Measurements from ENCODE around the gene PTN.

The PTN gene

GRCh38 chr7:137342265-137342664, 1.3 kb downstream of the PTN start:
- DNase-seq (no peak), ATAC-seq (no peak)
- Mint-ChIP-seq H3K9me3 (peaks cover 15% of the 10 kb centered on the region), H3K36me3 (ENCODE audit: low read depth) (no peaks in the 10 kb centered on the region), H3K27me3 (peaks cover 15% of the 10 kb centered on the region), H3K27ac (no peak overlapping the region), H3K4me3 (no peak overlapping the region), H3K4me1 (no peaks in the 10 kb centered on the region)

- Mint-ChIP-seq H3K4me1 (no peaks in the 10 kb centered on the region), H3K27me3 (peaks cover 2% of the 10 kb centered on the region), H3K36me3 (ENCODE audit: low read depth) (no peaks in the 10 kb centered on the region), H3K27ac (no peak overlapping the region), H3K4me3 (no peak overlapping the region), H3K9me3 (peaks cover 15% of the 10 kb centered on the region)
- no peak for ATAC-seq
- no peak for DNase-seq
Observed at GRCh38 chr7:137337902-137338301, 5.6 kb downstream of the PTN start.

- H3K4me3 Mint-ChIP-seq = no peak overlapping the region
- H3K36me3 Mint-ChIP-seq (ENCODE audit: low read depth) = no peaks in the 10 kb centered on the region
- H3K27me3 Mint-ChIP-seq = peaks cover 2% of the 10 kb centered on the region
- no peak overlapping the region for H3K27ac Mint-ChIP-seq
- H3K9me3 Mint-ChIP-seq = peaks cover 15% of the 10 kb centered on the region
- ATAC-seq = no peak
- no peak for DNase-seq
- H3K4me1 Mint-ChIP-seq = no peaks in the 10 kb centered on the region
Observed at GRCh38 chr7:137335814-137336213, 7.7 kb downstream of the PTN start.

GRCh38 chr7:137331378-137331777, 12.2 kb downstream of the PTN start:
- no peaks in the 10 kb centered on the region for H3K4me1 Mint-ChIP-seq
- peaks cover 8% of the 10 kb centered on the region for H3K9me3 Mint-ChIP-seq
- no peak overlapping the region for H3K4me3 Mint-ChIP-seq
- no peaks in the 10 kb centered on the region for H3K36me3 Mint-ChIP-seq (ENCODE audit: low read depth)
- ATAC-seq (no peak), DNase-seq (no peak)
- H3K27me3 Mint-ChIP-seq = no peaks in the 10 kb centered on the region
- no peak overlapping the region for H3K27ac Mint-ChIP-seq

- Mint-ChIP-seq H3K36me3 (ENCODE audit: low read depth) (no peaks in the 10 kb centered on the region), H3K4me3 (no peak overlapping the region), H3K27ac (no peak overlapping the region), H3K9me3 (peaks cover 5% of the 10 kb centered on the region), H3K4me1 (no peaks in the 10 kb centered on the region), H3K27me3 (no peaks in the 10 kb centered on the region)
- DNase-seq (no peak), ATAC-seq (no peak)
Observed at GRCh38 chr7:137329411-137329810, 14.1 kb downstream of the PTN start.

- ATAC-seq (no peak), DNase-seq (no peak)
- H3K4me3 Mint-ChIP-seq = no peak overlapping the region
- H3K36me3 Mint-ChIP-seq (ENCODE audit: low read depth) = no peaks in the 10 kb centered on the region
- no peaks in the 10 kb centered on the region for H3K27me3 Mint-ChIP-seq
- H3K27ac Mint-ChIP-seq = no peak overlapping the region
- H3K4me1 Mint-ChIP-seq = no peaks in the 10 kb centered on the region
- H3K9me3 Mint-ChIP-seq = peaks cover 5% of the 10 kb centered on the region
Observed at GRCh38 chr7:137328373-137329120, 15.0 kb downstream of the PTN start.

- Mint-ChIP-seq H3K27ac (no peak overlapping the region), H3K27me3 (no peaks in the 10 kb centered on the region)
Observed at GRCh38 chr7:137325927-137326326, 17.6 kb downstream of the PTN start.

GRCh38 chr7:137324796-137325696, 18.5 kb downstream of the PTN start:
- H3K36me3 Mint-ChIP-seq (ENCODE audit: low read depth) = no peaks in the 10 kb centered on the region
- H3K4me3 Mint-ChIP-seq = no peak overlapping the region
- H3K9me3 Mint-ChIP-seq = peaks cover under 1% of the 10 kb centered on the region
- no peaks in the 10 kb centered on the region for H3K4me1 Mint-ChIP-seq
- ATAC-seq (no peak), DNase-seq (no peak)
- H3K27ac Mint-ChIP-seq = no peak overlapping the region
- H3K27me3 Mint-ChIP-seq = no peaks in the 10 kb centered on the region

More at GRCh38 chr7:137325927-137326326, 17.6 kb downstream of the PTN start:
- ATAC-seq (no peak), DNase-seq (no peak)
- no peaks in the 10 kb centered on the region for H3K4me1 Mint-ChIP-seq
- H3K36me3 Mint-ChIP-seq (ENCODE audit: low read depth) = no peaks in the 10 kb centered on the region
- no peak overlapping the region for H3K4me3 Mint-ChIP-seq
- H3K9me3 Mint-ChIP-seq = peaks cover 5% of the 10 kb centered on the region

GRCh38 chr7:137316648-137317353, 26.7 kb downstream of the PTN start:
- H3K27me3 Mint-ChIP-seq = no peaks in the 10 kb centered on the region
- H3K4me3 Mint-ChIP-seq = no peak overlapping the region
- no peaks in the 10 kb centered on the region for H3K36me3 Mint-ChIP-seq (ENCODE audit: low read depth)
- DNase-seq (no peak), ATAC-seq (no peak)
- H3K9me3 Mint-ChIP-seq = peaks cover 4% of the 10 kb centered on the region
- H3K4me1 Mint-ChIP-seq = no peaks in the 10 kb centered on the region
- H3K27ac Mint-ChIP-seq = no peak overlapping the region

GRCh38 chr7:137313201-137313600, 30.3 kb downstream of the PTN start:
- Mint-ChIP-seq H3K36me3 (ENCODE audit: low read depth) (no peaks in the 10 kb centered on the region), H3K27me3 (no peaks in the 10 kb centered on the region), H3K4me3 (no peak overlapping the region), H3K4me1 (no peaks in the 10 kb centered on the region), H3K9me3 (peaks cover 12% of the 10 kb centered on the region), H3K27ac (no peak overlapping the region)
- DNase-seq (no peak), ATAC-seq (no peak)

- Mint-ChIP-seq H3K9me3 (peaks cover 12% of the 10 kb centered on the region), H3K36me3 (ENCODE audit: low read depth) (no peaks in the 10 kb centered on the region), H3K4me3 (no peak overlapping the region), H3K27ac (no peak overlapping the region), H3K27me3 (no peaks in the 10 kb centered on the region), H3K4me1 (no peaks in the 10 kb centered on the region)
- ATAC-seq (no peak), DNase-seq (no peak)
Observed at GRCh38 chr7:137306748-137307147, 36.8 kb downstream of the PTN start.

- Mint-ChIP-seq H3K27me3 (no peaks in the 10 kb centered on the region), H3K36me3 (ENCODE audit: low read depth) (no peaks in the 10 kb centered on the region), H3K9me3 (peaks cover 12% of the 10 kb centered on the region), H3K27ac (no peak overlapping the region), H3K4me1 (no peaks in the 10 kb centered on the region), H3K4me3 (no peak overlapping the region)
- DNase-seq (no peak), ATAC-seq (no peak)
Observed at GRCh38 chr7:137305901-137306621, 37.5 kb downstream of the PTN start.

- no peak overlapping the region for H3K27ac Mint-ChIP-seq
- H3K4me1 Mint-ChIP-seq = no peaks in the 10 kb centered on the region
Observed at GRCh38 chr7:137304624-137305235, 38.8 kb downstream of the PTN start.

GRCh38 chr7:137304165-137304564, 39.4 kb downstream of the PTN start:
- Mint-ChIP-seq H3K36me3 (ENCODE audit: low read depth) (no peaks in the 10 kb centered on the region), H3K4me3 (no peak overlapping the region), H3K9me3 (peaks cover 3% of the 10 kb centered on the region), H3K27me3 (no peaks in the 10 kb centered on the region), H3K27ac (no peak overlapping the region), H3K4me1 (no peaks in the 10 kb centered on the region)
- no peak for DNase-seq
- no peak for ATAC-seq

More at GRCh38 chr7:137304624-137305235, 38.8 kb downstream of the PTN start:
- DNase-seq (no peak), ATAC-seq (no peak)
- Mint-ChIP-seq H3K36me3 (ENCODE audit: low read depth) (no peaks in the 10 kb centered on the region), H3K27me3 (no peaks in the 10 kb centered on the region), H3K9me3 (peaks cover 7% of the 10 kb centered on the region), H3K4me3 (no peak overlapping the region)
